ENCODE results near the gene POLR1A.

GRCh38 chr2:86000131-86000937, 105.4 kb downstream of the POLR1A start:
- TF ChIP-seq CTCF (IDR thresholded peaks at IDR 0.05) (no peak), POLR2A (IDR thresholded peaks at IDR 0.05) (no peak)
